Bronchial epithelial cell (primary cell): ENCODE data around the gene SELENOF. TPM values are rescaled to one million over a fixed set of nuclear protein-coding genes. Genes with fewer than 3 reads are reported as not detected.

Experiments used
- DNase-seq: peaks from one replicate; pipeline ENCODE4 v3.0.0-alpha.2; 2010; ENCODE audit warnings: low read depth
- FAIRE-seq: peaks from 2 replicates; lab custom pipeline; 2011; peaks lifted over from hg19 to GRCh38; lab: Jason Lieb, UNC
- H3K27me3 ChIP-seq: 2 replicates; pipeline ENCODE4 v1.5.1; 2011; ENCODE audit warnings: low read length; ENCODE audit not compliant: control insufficient read depth, insufficient read depth
- H3K36me3 ChIP-seq: 2 replicates; pipeline ENCODE4 v1.5.1; 2011; ENCODE audit warnings: low read length; ENCODE audit not compliant: control insufficient read depth, insufficient read depth
- H3K4me3 ChIP-seq: 2 replicates; pipeline ENCODE4 v1.5.1; 2011; ENCODE audit warnings: mild to moderate bottlenecking, low read depth, low read length, control low read depth
- total RNA-seq: library from RNA; depleted of rRNA; stranded (reverse); fragments of >200 nt; gene quantifications from 2 replicates; pipeline ENCODE4 v1.2.1, GENCODE V29; 2014
- TF ChIP-seq, protein P1 (sequence below): IDR thresholded peaks from 2 replicates; pipeline ENCODE4 v1.5.1; 2011; ENCODE audit warnings: mild to moderate bottlenecking, moderate library complexity, low read length, control low read depth, inconsistent platforms; ENCODE audit not compliant: insufficient read depth, severe bottlenecking

SELENOF gene
- total RNA-seq, 1 donor from 2014 or later = 131 TPM

DNA sequence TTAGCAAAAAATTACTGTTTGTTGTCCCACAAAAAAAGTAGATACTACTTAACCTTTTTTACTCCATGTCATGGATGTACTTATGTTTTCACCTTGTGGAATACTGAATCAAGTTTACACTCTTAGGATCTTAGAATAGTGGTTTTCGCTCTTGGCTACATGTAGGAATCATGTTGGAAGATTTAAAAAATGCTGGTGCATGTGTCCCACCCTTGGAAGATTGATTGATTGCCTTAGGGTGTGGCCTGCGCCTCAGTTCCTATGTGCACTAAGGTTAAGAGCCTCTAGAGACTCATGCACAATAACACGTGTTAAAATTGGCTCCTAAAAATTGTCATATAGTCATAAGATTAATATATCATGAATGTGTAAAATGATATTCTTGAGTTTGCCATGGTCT, 25.5 kb upstream of the SELENOF start:
- FAIRE-seq = no peak

DNA sequence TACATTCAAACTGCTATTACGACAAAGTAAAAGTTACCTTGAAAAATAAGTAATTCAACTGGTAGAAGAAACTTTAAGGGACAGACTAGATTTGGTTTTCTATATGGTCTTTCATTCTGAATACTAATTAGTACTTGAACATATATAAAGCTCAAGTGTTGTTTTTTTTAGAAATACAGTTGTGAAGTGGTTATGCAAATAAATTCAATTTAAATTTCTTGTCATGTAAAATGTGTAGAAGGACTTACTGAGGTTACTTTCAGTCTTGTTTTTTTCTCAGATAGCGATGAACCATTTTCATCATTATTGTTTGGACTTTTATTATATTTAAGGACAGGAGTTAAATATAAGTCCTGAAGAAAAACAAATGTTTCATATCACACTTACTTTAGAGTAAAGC, 24.9 kb upstream of the SELENOF start:
- H3K27me3 ChIP-seq = no peaks in the 10 kb centered on the region
- DNase-seq (no peak), FAIRE-seq (no peak)
- no peak overlapping the region for H3K4me3 ChIP-seq
- no peaks in the 10 kb centered on the region for H3K36me3 ChIP-seq
- TF ChIP-seq, protein P1, sequence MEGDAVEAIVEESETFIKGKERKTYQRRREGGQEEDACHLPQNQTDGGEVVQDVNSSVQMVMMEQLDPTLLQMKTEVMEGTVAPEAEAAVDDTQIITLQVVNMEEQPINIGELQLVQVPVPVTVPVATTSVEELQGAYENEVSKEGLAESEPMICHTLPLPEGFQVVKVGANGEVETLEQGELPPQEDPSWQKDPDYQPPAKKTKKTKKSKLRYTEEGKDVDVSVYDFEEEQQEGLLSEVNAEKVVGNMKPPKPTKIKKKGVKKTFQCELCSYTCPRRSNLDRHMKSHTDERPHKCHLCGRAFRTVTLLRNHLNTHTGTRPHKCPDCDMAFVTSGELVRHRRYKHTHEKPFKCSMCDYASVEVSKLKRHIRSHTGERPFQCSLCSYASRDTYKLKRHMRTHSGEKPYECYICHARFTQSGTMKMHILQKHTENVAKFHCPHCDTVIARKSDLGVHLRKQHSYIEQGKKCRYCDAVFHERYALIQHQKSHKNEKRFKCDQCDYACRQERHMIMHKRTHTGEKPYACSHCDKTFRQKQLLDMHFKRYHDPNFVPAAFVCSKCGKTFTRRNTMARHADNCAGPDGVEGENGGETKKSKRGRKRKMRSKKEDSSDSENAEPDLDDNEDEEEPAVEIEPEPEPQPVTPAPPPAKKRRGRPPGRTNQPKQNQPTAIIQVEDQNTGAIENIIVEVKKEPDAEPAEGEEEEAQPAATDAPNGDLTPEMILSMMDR = no peak

More for the DNA sequence above, 25.5 kb upstream of the SELENOF start:
- TF ChIP-seq, protein P1 = no peak
- no peaks in the 10 kb centered on the region for H3K27me3 ChIP-seq
- H3K4me3 ChIP-seq = no peak overlapping the region
- no peak for DNase-seq
- H3K36me3 ChIP-seq = no peaks in the 10 kb centered on the region

DNA sequence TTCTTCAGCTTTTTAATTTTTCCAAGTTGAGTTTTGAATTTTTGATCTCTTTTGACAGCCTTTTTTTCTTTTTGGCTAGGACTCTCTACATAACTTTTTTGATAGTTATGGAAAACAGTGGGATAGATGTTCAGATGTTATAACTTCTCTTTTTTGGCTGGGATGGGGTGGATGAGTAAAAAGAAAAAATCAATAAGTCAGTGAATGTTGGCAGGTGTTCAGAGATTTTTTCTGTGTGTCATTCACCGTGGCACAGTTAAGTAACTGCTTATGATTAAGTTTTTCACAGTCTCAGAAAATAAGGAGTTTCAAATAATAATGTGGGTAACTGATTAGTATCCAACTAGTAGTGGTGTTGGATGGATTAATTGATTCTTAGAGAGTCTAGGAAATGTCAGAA, 24.5 kb upstream of the SELENOF start:
- TF ChIP-seq, protein P1 = no peak
- FAIRE-seq = no peak
- H3K4me3 ChIP-seq = no peak overlapping the region
- H3K36me3 ChIP-seq = no peaks in the 10 kb centered on the region
- DNase-seq = peak; percentile 10
- no peaks in the 10 kb centered on the region for H3K27me3 ChIP-seq

DNA sequence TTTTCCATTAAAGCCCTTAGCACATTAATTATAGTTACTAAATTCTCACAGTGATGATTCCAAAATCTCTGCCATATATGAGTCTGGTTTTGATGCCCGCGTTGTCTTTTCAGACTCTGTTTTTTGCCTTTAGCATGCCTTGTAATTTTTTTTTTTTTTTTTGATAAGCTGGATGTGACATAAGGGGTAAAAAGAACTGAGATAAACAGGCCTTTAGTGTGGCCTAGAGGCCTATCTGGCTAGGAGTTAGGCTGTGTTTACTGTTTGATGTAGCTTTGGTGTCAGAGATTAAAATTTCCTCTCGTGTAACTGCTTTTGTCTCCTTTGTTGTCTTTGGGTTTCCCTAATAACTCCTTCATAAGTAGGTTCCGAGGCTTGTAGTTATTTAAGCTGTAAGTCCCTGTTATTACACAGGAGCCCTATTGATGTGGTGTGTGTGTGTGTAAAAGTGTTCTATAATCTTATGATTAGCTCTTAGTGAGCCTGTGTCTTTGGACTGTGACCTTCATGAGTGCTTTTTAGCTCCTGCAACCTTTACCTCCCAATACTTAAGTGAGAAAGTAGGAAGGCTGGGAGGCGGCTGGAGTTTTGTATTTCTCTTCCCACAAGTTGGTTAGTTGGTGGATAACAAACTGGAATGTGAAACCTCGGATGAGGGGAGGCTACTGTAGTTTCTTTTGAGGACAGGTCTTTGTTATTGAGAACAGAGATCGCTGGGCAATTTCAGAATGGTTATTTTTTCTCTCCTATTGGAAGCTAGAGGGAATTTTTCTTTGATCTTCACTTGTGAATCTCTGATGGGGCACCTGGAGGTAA, 19.8 kb upstream of the SELENOF start:
- FAIRE-seq (no peak), DNase-seq (no peak)
- Histone ChIP-seq H3K36me3 (no peaks in the 10 kb centered on the region), H3K27me3 (no peaks in the 10 kb centered on the region), H3K4me3 (no peak overlapping the region)
- TF ChIP-seq, protein P1 = no peak

DNA sequence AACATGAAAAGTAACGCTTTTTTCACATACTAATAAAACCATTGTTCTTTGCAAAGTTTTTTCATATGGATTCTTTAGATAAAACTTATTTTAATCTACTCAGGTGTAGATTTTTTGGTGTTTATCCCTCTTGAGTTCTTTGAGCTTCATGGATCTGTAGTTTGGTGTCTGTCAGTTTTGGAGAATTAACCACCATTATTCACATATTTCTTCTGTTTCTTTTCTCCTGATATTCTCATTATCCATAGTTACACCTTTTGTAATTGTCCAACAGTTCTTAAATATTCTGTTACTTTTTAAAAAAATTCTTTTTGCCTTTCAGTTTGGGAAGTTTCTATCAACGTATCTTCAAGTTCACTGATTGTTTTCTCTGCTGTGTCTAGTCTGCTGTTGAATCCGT, 19.1 kb upstream of the SELENOF start:
- TF ChIP-seq, protein P1 = no peak
- Histone ChIP-seq H3K27me3 (no peaks in the 10 kb centered on the region), H3K36me3 (no peaks in the 10 kb centered on the region), H3K4me3 (no peak overlapping the region)
- DNase-seq (no peak), FAIRE-seq (no peak)

DNA sequence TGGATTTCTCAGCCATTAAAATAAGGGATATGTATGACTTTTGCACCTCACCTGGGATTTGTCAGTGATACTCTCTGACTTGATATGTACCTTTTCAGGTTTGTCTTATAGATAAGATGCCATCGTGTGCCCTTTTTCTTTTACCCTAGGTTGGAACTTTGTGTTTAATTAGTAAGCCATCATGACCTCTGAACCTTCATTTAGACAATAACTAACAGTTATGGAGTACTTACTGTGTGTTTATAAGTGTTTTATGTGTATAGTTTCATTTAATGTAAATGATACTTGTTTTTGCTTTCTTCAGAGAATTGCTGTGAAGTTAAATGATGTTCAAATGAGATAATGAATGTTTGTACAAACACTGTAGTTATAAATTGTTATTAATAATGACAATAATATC, 14.9 kb upstream of the SELENOF start:
- TF ChIP-seq, protein P1 = no peak
- FAIRE-seq (no peak), DNase-seq (no peak)
- no peaks in the 10 kb centered on the region for H3K27me3 ChIP-seq
- H3K36me3 ChIP-seq = no peaks in the 10 kb centered on the region
- no peak overlapping the region for H3K4me3 ChIP-seq
